RPMI7951 (cell line): ENCODE results near the gene CLDN4. TPM values are rescaled to one million over a fixed set of nuclear protein-coding genes. Genes with fewer than 3 reads are reported as not detected.
"Not testable (repeated sequence)": the region's sequence is repeated elsewhere in the genome, so short reads cannot be mapped to it uniquely, and the experiment has no call there.

Source experiments
- DNase-seq: peaks from one replicate; pipeline ENCODE4 v3.0.0-alpha.2; 2012; ENCODE audit warnings: low read depth
- total RNA-seq: library from RNA; depleted of rRNA; stranded (reverse); fragments of >200 nt; shearing (Covaris generic); gene quantifications from 2 replicates; pipeline ENCODE4 v1.2.3, GENCODE V29; 2014

CLDN4 gene
- total RNA-seq, 1 experiment from 2014 or later, result 1.2 TPM

GRCh38 chr7:73823873-73824592, 6.8 kb upstream of the CLDN4 start:
- DNase-seq, result no peak

GRCh38 chr7:73824986-73825385, 5.8 kb upstream of the CLDN4 start:
- DNase-seq, result no peak

- peak; percentile 59 for DNase-seq
Measured at GRCh38 chr7:73827567-73828106, 3.2 kb upstream of the CLDN4 start.

GRCh38 chr7:73828107-73828803, 2.5 kb upstream of the CLDN4 start:
- peak; percentile 80 for DNase-seq

GRCh38 chr7:73828972-73829371, 1.8 kb upstream of the CLDN4 start:
- peak; percentile 63 for DNase-seq

GRCh38 chr7:73829505-73829904, 1.3 kb upstream of the CLDN4 start:
- no peak for DNase-seq

- no peak for DNase-seq
Measured at GRCh38 chr7:73829921-73830680, 695 bp upstream of the CLDN4 start.

- DNase-seq, result no peak
Measured at GRCh38 chr7:73831584-73831833, 713 bp downstream of the CLDN4 start.

GRCh38 chr7:73831834-73832651, 1.2 kb downstream of the CLDN4 start:
- no peak for DNase-seq

GRCh38 chr7:73832806-73833205, 2.0 kb downstream of the CLDN4 start:
- no peak for DNase-seq

GRCh38 chr7:73833251-73833919, 2.6 kb downstream of the CLDN4 start:
- DNase-seq, result no peak

- no peak for DNase-seq
Measured at GRCh38 chr7:73834626-73835191, 3.9 kb downstream of the CLDN4 start.

GRCh38 chr7:73837167-73837566, 6.4 kb downstream of the CLDN4 start:
- not testable (repeated sequence) for DNase-seq

- no peak for DNase-seq
Measured at GRCh38 chr7:73838642-73839041, 7.8 kb downstream of the CLDN4 start.

- DNase-seq, result no peak
Measured at GRCh38 chr7:73839290-73839689, 8.5 kb downstream of the CLDN4 start.

GRCh38 chr7:73839743-73840714, 9.2 kb downstream of the CLDN4 start:
- no peak for DNase-seq

GRCh38 chr7:73840715-73841379, 10.1 kb downstream of the CLDN4 start:
- DNase-seq, result no peak

GRCh38 chr7:73841689-73842066, 10.9 kb downstream of the CLDN4 start:
- DNase-seq, result no peak
